Mesendoderm (in vitro differentiated cells): ENCODE results near the gene ITM2A. TPM values are rescaled to one million over a fixed set of nuclear protein-coding genes. Genes with fewer than 3 reads are reported as not detected.

Source experiments
- DNase-seq: peaks from one replicate; pipeline ENCODE4 v3.0.0; 2013
- H2AK5ac ChIP-seq: 2 replicates; pipeline ENCODE4 v1.6.1; 2013; ENCODE audit warnings: low read length, inconsistent platforms
- H2BK120ac ChIP-seq: 2 replicates; pipeline ENCODE4 v1.6.1; 2013; ENCODE audit warnings: low read depth, mild to moderate bottlenecking, low read length, moderate library complexity, mixed read lengths
- H2BK15ac ChIP-seq: replicated peaks from 2 replicates; pipeline ENCODE4 v1.6.1; 2013; ENCODE audit warnings: low read depth, mild to moderate bottlenecking, moderate library complexity
- H2BK5ac ChIP-seq: 2 replicates; pipeline ENCODE4 v1.6.1; 2013; ENCODE audit warnings: low read length, inconsistent platforms
- H3K18ac ChIP-seq: 2 replicates; pipeline ENCODE4 v1.6.1; 2013; ENCODE audit warnings: mild to moderate bottlenecking, low read length, mixed read lengths
- H3K23ac ChIP-seq: one replicate; pipeline ENCODE4 v1.6.1; 2013; ENCODE audit warnings: low read length
- H3K27ac ChIP-seq: 2 replicates; pipeline ENCODE4 v1.5.1; 2013; ENCODE audit warnings: low read depth, mild to moderate bottlenecking, inconsistent platforms, low read length, moderate library complexity
- H3K27me3 ChIP-seq: 2 replicates; pipeline ENCODE4 v1.6.1; 2013; ENCODE audit warnings: low read length, control low read depth, mild to moderate bottlenecking, inconsistent platforms; ENCODE audit not compliant: insufficient read depth, poor library complexity
- H3K36me3 ChIP-seq: 2 replicates; pipeline ENCODE4 v1.6.1; 2013; ENCODE audit warnings: low read length, inconsistent platforms; ENCODE audit not compliant: control insufficient read depth, insufficient read depth
- H3K4ac ChIP-seq: one replicate; pipeline ENCODE4 v1.6.1; 2013; ENCODE audit warnings: low read depth, mild to moderate bottlenecking, low read length, moderate library complexity
- H3K4me1 ChIP-seq: 2 replicates; pipeline ENCODE4 v1.6.1; 2013; ENCODE audit warnings: low read depth, low read length, inconsistent platforms; ENCODE audit not compliant: control insufficient read depth
- H3K4me2 ChIP-seq: 2 replicates; pipeline ENCODE4 v1.6.1; 2013; ENCODE audit warnings: low read length
- H3K4me3 ChIP-seq: 2 replicates; pipeline ENCODE4 v1.5.1; 2013; ENCODE audit warnings: mild to moderate bottlenecking, low read length
- H3K56ac ChIP-seq: one replicate; pipeline ENCODE4 v1.6.1; 2013; ENCODE audit warnings: low read length
- H3K79me1 ChIP-seq: 2 replicates; pipeline ENCODE4 v1.6.1; 2013; ENCODE audit warnings: low read length, inconsistent platforms
- H3K79me2 ChIP-seq: 2 replicates; pipeline ENCODE4 v1.6.1; 2013; ENCODE audit warnings: mild to moderate bottlenecking, low read length; ENCODE audit not compliant: control insufficient read depth, insufficient read depth
- H3K9ac ChIP-seq: 2 replicates; pipeline ENCODE4 v1.6.1; 2013; ENCODE audit warnings: low read length, inconsistent platforms
- H4K5ac ChIP-seq: one replicate; pipeline ENCODE4 v1.6.1; 2013; ENCODE audit warnings: low read length
- H4K8ac ChIP-seq: one replicate; pipeline ENCODE4 v1.6.1; 2013; ENCODE audit warnings: low read depth, mild to moderate bottlenecking, control low read depth, low read length, moderate library complexity
- WGBS: extraction: QIAGEN DNeasy Blood & Tissue Kit; methylation state at CpG from one replicate; pipeline ENCODE4 v1.1.7; 2013; ENCODE audit warnings: low lambda C conversion rate, missing lambda C conversion rate; ENCODE audit not compliant: insufficient coverage; ENCODE audit errors: extremely low coverage; 5-methylcytosine and 5-hydroxymethylcytosine counted together
- polyA plus RNA-seq, 2 experiments: library from polyadenylated mRNA; stranded (reverse); fragments of 200-250 nt; gene quantifications; one replicate each; pipeline ENCODE4 v1.2.3, GENCODE V29; 2013

ITM2A gene
- 52.6 TPM for polyA plus RNA-seq (2013, experiment 1 of 2)
- polyA plus RNA-seq (2013, experiment 2 of 2), result 53.3 TPM

DNA sequence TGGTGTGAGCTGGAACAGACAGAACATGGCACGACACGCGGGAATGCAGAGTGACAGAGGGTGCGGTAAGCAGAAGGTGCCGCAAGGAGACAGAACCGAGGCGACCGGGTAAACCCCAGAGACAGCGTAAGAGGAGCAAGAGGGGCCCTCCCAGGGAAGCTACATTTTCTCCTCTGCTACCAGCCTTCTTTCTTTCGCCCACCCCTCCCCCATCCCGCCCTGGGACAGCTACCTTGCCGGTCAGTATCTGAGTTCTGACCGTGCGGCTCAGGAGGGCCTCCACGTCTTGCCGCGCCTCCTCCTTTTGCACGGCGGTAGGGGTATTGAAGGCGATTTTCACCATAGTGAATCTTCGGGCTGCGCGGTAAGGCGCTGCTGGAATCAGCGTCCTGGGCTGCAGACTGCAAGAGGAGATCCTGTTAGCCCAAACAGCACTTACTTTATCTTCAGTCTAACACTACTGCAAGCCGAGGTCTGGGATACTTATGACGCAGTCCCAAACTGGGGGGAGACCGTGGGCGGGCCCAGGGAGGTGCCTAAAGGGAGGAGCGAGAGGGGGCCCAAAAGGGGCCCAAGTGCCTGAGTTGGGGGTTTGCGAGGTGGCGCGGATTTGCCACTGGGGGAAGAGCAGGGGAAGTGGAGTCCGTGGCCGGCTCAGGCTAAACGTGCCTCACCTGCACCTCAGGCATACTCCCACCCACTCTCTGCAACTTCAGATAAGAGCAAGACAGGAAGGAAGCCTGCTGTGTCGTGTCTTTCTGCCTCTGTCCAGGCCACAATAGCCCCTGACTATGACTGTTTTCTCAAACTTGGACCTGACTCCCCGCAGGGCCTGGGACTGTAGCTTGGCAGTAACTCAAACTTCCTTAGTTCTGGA, at the start of gene ITM2A:
ITM2A (minus strand) TSS at position 462 of the 877 bp plus-strand sequence; CDS start at position 343, 119 bp downstream.
- H4K5ac ChIP-seq, result no peak within 1 kb of the TSS
- H2AK5ac ChIP-seq, result no peak within 1 kb of the TSS
- no peak within 1 kb of the TSS for H4K8ac ChIP-seq
- no peaks in the 10 kb centered on the region for H3K79me1 ChIP-seq
- H2BK15ac ChIP-seq, result no peak within 1 kb of the TSS
- no peak within 1 kb of the TSS for H2BK5ac ChIP-seq
- H3K4me3 ChIP-seq, result peak within 1 kb of the TSS; percentile 60
- no peaks in the 10 kb centered on the region for H3K36me3 ChIP-seq
- H3K4me1 ChIP-seq, result no peaks in the 10 kb centered on the region
- H3K9ac ChIP-seq, result peak within 1 kb of the TSS; percentile 74
- H3K79me2 ChIP-seq, result no peaks in the 10 kb centered on the region
- no peak within 1 kb of the TSS for H3K4ac ChIP-seq
- H3K56ac ChIP-seq, result peak within 1 kb of the TSS; percentile 82
- H3K4me2 ChIP-seq, result peak within 1 kb of the TSS; percentile 48
- peak within 1 kb of the TSS; percentile 81 for H3K27ac ChIP-seq
- peak within 1 kb of the TSS; percentile 6 for H3K18ac ChIP-seq
- H3K27me3 ChIP-seq, result no peaks in the 10 kb centered on the region
- no peak within 1 kb of the TSS for H2BK120ac ChIP-seq
- DNase-seq, result peak; percentile 79
- no CpG with 5 or more reads among the region's 38 CpGs for WGBS
- H3K23ac ChIP-seq, result no peak within 1 kb of the TSS

DNA sequence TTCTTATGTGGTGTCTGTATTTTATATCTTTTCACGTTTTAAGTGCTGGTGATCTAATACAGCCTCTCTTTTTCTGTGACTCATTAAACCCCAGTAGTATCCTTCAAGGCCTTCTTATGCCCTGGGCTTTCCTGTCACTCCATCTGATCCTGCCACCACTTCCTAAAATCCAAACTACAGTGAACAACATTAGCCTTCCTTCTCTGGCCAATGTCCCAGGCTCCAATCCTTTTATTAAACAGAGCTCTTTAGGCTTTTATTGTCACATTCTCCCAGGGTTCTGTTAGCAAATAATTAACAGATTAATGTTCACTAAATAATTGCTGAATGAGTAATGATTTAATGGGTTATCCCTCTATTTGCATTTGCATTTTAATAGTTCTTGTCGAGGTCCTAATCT, 47.9 kb upstream of the ITM2A start:
- no peak overlapping the region for H3K4me3 ChIP-seq
- H2BK120ac ChIP-seq, result no peak overlapping the region
- H3K36me3 ChIP-seq, result no peaks in the 10 kb centered on the region
- no peak overlapping the region for H2AK5ac ChIP-seq
- DNase-seq, result no peak
- H3K9ac ChIP-seq, result no peak overlapping the region
- no peaks in the 10 kb centered on the region for H3K79me2 ChIP-seq
- no peak overlapping the region for H4K5ac ChIP-seq
- H2BK5ac ChIP-seq, result no peak overlapping the region
- H3K4me2 ChIP-seq, result no peak overlapping the region
- H3K18ac ChIP-seq, result no peak overlapping the region
- no CpG with 5 or more reads among the region's 2 CpGs for WGBS
- H3K4me1 ChIP-seq, result no peaks in the 10 kb centered on the region
- no peak overlapping the region for H3K4ac ChIP-seq
- H3K23ac ChIP-seq, result no peak overlapping the region
- no peak overlapping the region for H3K56ac ChIP-seq
- no peak overlapping the region for H4K8ac ChIP-seq
- no peaks in the 10 kb centered on the region for H3K27me3 ChIP-seq
- H3K79me1 ChIP-seq, result no peaks in the 10 kb centered on the region
- no peak overlapping the region for H2BK15ac ChIP-seq
- no peak overlapping the region for H3K27ac ChIP-seq

DNA sequence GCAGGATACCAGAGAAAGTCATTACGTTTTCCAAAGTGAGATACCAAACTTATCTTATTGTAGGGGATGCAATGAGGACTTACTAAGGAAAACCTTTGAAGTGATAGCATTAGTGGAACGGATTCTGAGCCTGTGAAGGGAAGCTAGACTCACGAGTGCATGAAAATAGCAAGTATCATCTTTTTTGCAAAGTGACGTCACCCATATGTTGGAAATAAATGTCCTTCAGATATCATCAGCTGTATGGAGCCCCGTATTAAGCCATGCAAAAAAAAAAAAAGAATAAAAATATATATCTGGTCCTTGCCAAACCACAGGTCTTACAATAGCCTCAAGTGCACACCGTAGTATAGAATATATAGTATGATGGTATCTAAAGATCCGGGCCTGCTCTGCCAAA, 46.8 kb upstream of the ITM2A start:
- WGBS, result no CpG with 5 or more reads among the region's 7 CpGs
- no peaks in the 10 kb centered on the region for H3K4me1 ChIP-seq
- no peak overlapping the region for H4K5ac ChIP-seq

DNA sequence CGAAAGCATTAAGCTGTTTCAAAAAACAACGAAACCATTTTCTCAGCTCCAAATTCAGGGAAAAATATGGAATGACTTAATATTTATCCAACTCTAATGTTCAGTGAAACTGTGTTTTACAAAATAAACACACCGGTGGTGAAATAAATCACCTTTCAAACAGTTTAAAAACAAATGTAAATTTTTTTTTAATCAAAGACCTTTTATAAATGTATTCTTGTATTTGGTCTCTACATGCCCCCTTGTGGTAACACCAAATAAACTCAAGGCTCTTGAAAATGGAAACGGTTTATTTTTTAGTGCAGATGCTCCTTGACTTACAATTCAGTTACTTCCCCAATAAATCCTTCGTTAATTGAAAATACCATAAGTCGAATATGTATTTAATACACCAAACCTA, 45.8 kb upstream of the ITM2A start:
- H4K8ac ChIP-seq, result no peak overlapping the region
- H4K5ac ChIP-seq, result no peak overlapping the region
- H3K4me2 ChIP-seq, result no peak overlapping the region
- H3K36me3 ChIP-seq, result no peaks in the 10 kb centered on the region
- H3K27me3 ChIP-seq, result no peaks in the 10 kb centered on the region
- no peak overlapping the region for H3K4ac ChIP-seq
- H3K4me3 ChIP-seq, result no peak overlapping the region
- no peaks in the 10 kb centered on the region for H3K79me1 ChIP-seq
- no CpG with 5 or more reads among the region's 6 CpGs for WGBS
- no peak overlapping the region for H3K18ac ChIP-seq
- no peak overlapping the region for H2BK5ac ChIP-seq
- H2AK5ac ChIP-seq, result no peak overlapping the region
- no peak overlapping the region for H3K9ac ChIP-seq
- peak; percentile 12 for DNase-seq
- H3K56ac ChIP-seq, result no peak overlapping the region
- no peak overlapping the region for H2BK15ac ChIP-seq
- no peak overlapping the region for H3K27ac ChIP-seq
- H3K23ac ChIP-seq, result no peak overlapping the region
- H3K79me2 ChIP-seq, result no peaks in the 10 kb centered on the region
- H3K4me1 ChIP-seq, result no peaks in the 10 kb centered on the region
- H2BK120ac ChIP-seq, result no peak overlapping the region

More for the DNA sequence above, 46.8 kb upstream of the ITM2A start:
- no peaks in the 10 kb centered on the region for H3K79me2 ChIP-seq
- no peak overlapping the region for H3K4me2 ChIP-seq
- no peak overlapping the region for H3K27ac ChIP-seq
- no peaks in the 10 kb centered on the region for H3K79me1 ChIP-seq
- H3K27me3 ChIP-seq, result no peaks in the 10 kb centered on the region
- H3K4ac ChIP-seq, result no peak overlapping the region
- no peak overlapping the region for H3K9ac ChIP-seq
- no peak overlapping the region for H3K56ac ChIP-seq
- H2BK120ac ChIP-seq, result no peak overlapping the region
- H3K18ac ChIP-seq, result no peak overlapping the region
- H3K36me3 ChIP-seq, result no peaks in the 10 kb centered on the region
- no peak for DNase-seq
- H4K8ac ChIP-seq, result no peak overlapping the region
- H2AK5ac ChIP-seq, result no peak overlapping the region
- no peak overlapping the region for H3K23ac ChIP-seq
- H2BK5ac ChIP-seq, result no peak overlapping the region
- H3K4me3 ChIP-seq, result no peak overlapping the region
- H2BK15ac ChIP-seq, result no peak overlapping the region

DNA sequence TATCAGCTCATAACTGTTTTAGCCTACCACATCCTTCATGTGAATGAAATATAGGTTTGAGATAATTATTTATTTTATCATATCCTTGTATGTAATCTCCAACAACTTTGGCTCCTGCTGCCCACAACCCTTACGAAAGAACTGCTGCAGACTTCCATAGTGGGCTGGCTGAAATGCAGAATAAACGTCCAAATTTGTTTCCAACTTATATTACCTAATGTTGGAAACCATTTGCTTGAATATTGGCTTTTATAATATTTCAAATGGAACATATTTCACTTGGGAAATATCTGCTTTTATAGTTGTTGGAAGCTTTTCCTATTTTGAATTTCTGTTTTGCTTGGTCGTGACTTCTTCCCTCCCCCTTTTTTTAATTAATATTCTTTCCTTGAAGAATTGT, 45.0 kb upstream of the ITM2A start:
- Histone ChIP-seq H3K36me3 (no peaks in the 10 kb centered on the region), H2BK120ac (no peak overlapping the region), H3K4me2 (no peak overlapping the region), H3K9ac (no peak overlapping the region), H3K4me3 (no peak overlapping the region), H3K18ac (no peak overlapping the region), H3K27ac (no peak overlapping the region), H3K27me3 (no peaks in the 10 kb centered on the region), H3K79me2 (no peaks in the 10 kb centered on the region), H3K4ac (no peak overlapping the region), H3K4me1 (no peaks in the 10 kb centered on the region), H3K23ac (no peak overlapping the region), H4K5ac (no peak overlapping the region), H2BK5ac (no peak overlapping the region), H2AK5ac (no peak overlapping the region), H4K8ac (no peak overlapping the region), H2BK15ac (no peak overlapping the region), H3K79me1 (no peaks in the 10 kb centered on the region), H3K56ac (no peak overlapping the region)
- whole genome bisulfite sequencing, result no CpG with 5 or more reads among the region's 3 CpGs
- no peak for DNase-seq

DNA sequence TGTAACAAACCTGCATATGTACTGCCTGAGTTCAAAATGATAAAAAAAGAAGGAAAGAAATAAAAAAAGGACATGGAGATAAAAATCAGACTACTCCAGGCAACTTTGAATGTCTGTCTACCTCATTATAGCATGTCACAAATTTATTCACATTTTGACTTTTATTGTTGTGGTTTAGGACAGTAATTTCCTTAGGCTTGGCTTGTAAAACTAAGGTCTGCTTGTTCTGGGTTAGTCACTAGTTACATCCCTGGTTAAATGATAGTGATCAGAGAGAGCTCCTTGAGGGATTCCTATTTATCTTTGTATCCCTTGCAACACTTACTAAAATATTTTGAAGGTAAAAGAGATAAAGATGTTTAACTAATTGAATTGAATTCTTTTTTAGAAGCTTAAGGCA, 42.5 kb upstream of the ITM2A start:
- Histone ChIP-seq H4K8ac (no peak overlapping the region), H3K36me3 (no peaks in the 10 kb centered on the region), H3K4me2 (no peak overlapping the region), H2BK5ac (no peak overlapping the region), H3K79me2 (no peaks in the 10 kb centered on the region), H2AK5ac (no peak overlapping the region), H2BK120ac (no peak overlapping the region), H3K27me3 (no peaks in the 10 kb centered on the region), H4K5ac (no peak overlapping the region), H3K4ac (no peak overlapping the region), H3K9ac (no peak overlapping the region), H3K23ac (no peak overlapping the region), H3K56ac (no peak overlapping the region), H3K18ac (no peak overlapping the region), H3K27ac (no peak overlapping the region), H3K4me3 (no peak overlapping the region), H3K4me1 (no peaks in the 10 kb centered on the region), H2BK15ac (no peak overlapping the region), H3K79me1 (no peaks in the 10 kb centered on the region)
- DNase-seq, result no peak
